NCI-H2227 treated with DMSO at 0.1 percent for 48 hours (cell line): ENCODE data around the gene RMI2.

ENCODE experiments used
- DNase-seq: peaks from one replicate; lab custom pipeline; 2025; lab: John Stamatoyannopoulos, UW

The RMI2 gene

GRCh38 chr16:11309895-11310633, 35.2 kb upstream of the RMI2 start:
- DNase-seq = no peak

- DNase-seq = no peak
Observed at GRCh38 chr16:11310634-11310977, 34.7 kb upstream of the RMI2 start.

GRCh38 chr16:11310997-11311561, 34.2 kb upstream of the RMI2 start:
- no peak for DNase-seq

GRCh38 chr16:11312718-11313492, 32.4 kb upstream of the RMI2 start:
- peak; percentile 42 for DNase-seq

- DNase-seq = no peak
Observed at GRCh38 chr16:11313493-11314308, 31.6 kb upstream of the RMI2 start.

GRCh38 chr16:11314309-11314894, 30.9 kb upstream of the RMI2 start:
- no peak for DNase-seq

- peak; percentile 20 for DNase-seq
Observed at GRCh38 chr16:11315510-11315909, 29.7 kb upstream of the RMI2 start.

- DNase-seq = no peak
Observed at GRCh38 chr16:11316331-11317015, 28.8 kb upstream of the RMI2 start.

- no peak for DNase-seq
Observed at GRCh38 chr16:11318817-11319216, 26.4 kb upstream of the RMI2 start.

- no peak for DNase-seq
Observed at GRCh38 chr16:11319529-11320146, 25.6 kb upstream of the RMI2 start.

- no peak for DNase-seq
Observed at GRCh38 chr16:11320170-11320569, 25.1 kb upstream of the RMI2 start.

GRCh38 chr16:11321662-11322061, 23.6 kb upstream of the RMI2 start:
- no peak for DNase-seq

GRCh38 chr16:11322823-11323222, 22.4 kb upstream of the RMI2 start:
- DNase-seq = no peak

GRCh38 chr16:11323551-11324336, 21.5 kb upstream of the RMI2 start:
- DNase-seq = no peak

GRCh38 chr16:11325404-11326083, 19.7 kb upstream of the RMI2 start:
- DNase-seq = no peak

- no peak for DNase-seq
Observed at GRCh38 chr16:11326084-11326736, 19.0 kb upstream of the RMI2 start.

- DNase-seq = no peak
Observed at GRCh38 chr16:11326737-11327276, 18.5 kb upstream of the RMI2 start.

GRCh38 chr16:11327277-11328171, 17.7 kb upstream of the RMI2 start:
- no peak for DNase-seq
